ENCODE results near the gene ACTR3C. TPM values are rescaled to one million over a fixed set of nuclear protein-coding genes. Genes with fewer than 3 reads are reported as not detected.

The ACTR3C gene
- total and polyA plus RNA-seq, 2 experiments from 2014 or later: 1.5 to 3.5 TPM

- no peaks in the 10 kb centered on the region; the same call in 2 of the 3 replicates for H3K9me3 Mint-ChIP-seq
- Histone ChIP-seq H3K79me2 (replicated peaks; ENCODE audit: insufficient read depth) (peaks cover 34% of the 10 kb centered on the region), H3K4me2 (peak overlapping the region; percentile 54), H3K4me1 (ENCODE audit: insufficient read depth) (peaks cover 36% of the 10 kb centered on the region), H3F3A (replicated peaks; ENCODE audit: low read depth) (peaks cover 28% of the 10 kb centered on the region), H3K4me3 (peak overlapping the region; percentile 5; the same call in 1 of the 2 replicates), H3K27me3 (ENCODE audit: insufficient read depth) (no peaks in the 10 kb centered on the region), H4K20me1 (replicated peaks; ENCODE audit: insufficient read depth) (no peaks in the 10 kb centered on the region; the same call in 1 of the 2 replicates), H3K9me2 (ENCODE audit: insufficient read depth) (no peaks in the 10 kb centered on the region), H2AFZ (no peak overlapping the region), H3K36me3 (ENCODE audit: insufficient read depth) (peaks cover 10% of the 10 kb centered on the region), H3K27ac (ENCODE audit: low read depth) (peak overlapping the region; percentile 86)
- peaks cover 65% of the 10 kb centered on the region for H3K4me1 Mint-ChIP-seq
- ATAC-seq: no peak
- TF ChIP-seq, protein P1, sequence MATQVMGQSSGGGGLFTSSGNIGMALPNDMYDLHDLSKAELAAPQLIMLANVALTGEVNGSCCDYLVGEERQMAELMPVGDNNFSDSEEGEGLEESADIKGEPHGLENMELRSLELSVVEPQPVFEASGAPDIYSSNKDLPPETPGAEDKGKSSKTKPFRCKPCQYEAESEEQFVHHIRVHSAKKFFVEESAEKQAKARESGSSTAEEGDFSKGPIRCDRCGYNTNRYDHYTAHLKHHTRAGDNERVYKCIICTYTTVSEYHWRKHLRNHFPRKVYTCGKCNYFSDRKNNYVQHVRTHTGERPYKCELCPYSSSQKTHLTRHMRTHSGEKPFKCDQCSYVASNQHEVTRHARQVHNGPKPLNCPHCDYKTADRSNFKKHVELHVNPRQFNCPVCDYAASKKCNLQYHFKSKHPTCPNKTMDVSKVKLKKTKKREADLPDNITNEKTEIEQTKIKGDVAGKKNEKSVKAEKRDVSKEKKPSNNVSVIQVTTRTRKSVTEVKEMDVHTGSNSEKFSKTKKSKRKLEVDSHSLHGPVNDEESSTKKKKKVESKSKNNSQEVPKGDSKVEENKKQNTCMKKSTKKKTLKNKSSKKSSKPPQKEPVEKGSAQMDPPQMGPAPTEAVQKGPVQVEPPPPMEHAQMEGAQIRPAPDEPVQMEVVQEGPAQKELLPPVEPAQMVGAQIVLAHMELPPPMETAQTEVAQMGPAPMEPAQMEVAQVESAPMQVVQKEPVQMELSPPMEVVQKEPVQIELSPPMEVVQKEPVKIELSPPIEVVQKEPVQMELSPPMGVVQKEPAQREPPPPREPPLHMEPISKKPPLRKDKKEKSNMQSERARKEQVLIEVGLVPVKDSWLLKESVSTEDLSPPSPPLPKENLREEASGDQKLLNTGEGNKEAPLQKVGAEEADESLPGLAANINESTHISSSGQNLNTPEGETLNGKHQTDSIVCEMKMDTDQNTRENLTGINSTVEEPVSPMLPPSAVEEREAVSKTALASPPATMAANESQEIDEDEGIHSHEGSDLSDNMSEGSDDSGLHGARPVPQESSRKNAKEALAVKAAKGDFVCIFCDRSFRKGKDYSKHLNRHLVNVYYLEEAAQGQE (IDR thresholded peaks at IDR 0.05; ENCODE audit: unreplicated experiment): no peak
- TF ChIP-seq EZH2phosphoT487 (IDR thresholded peaks at IDR 0.05; ENCODE audit: unreplicated experiment): no peak
- TF ChIP-seq CREB1 (CRISPR knock-in tag; IDR thresholded peaks at IDR 0.05; ENCODE audit: low read depth): no peak
- no peak for TF ChIP-seq ZNF331 (CRISPR knock-in tag; IDR thresholded peaks at IDR 0.05; ENCODE audit: low read depth)
- TF ChIP-seq, protein P2, sequence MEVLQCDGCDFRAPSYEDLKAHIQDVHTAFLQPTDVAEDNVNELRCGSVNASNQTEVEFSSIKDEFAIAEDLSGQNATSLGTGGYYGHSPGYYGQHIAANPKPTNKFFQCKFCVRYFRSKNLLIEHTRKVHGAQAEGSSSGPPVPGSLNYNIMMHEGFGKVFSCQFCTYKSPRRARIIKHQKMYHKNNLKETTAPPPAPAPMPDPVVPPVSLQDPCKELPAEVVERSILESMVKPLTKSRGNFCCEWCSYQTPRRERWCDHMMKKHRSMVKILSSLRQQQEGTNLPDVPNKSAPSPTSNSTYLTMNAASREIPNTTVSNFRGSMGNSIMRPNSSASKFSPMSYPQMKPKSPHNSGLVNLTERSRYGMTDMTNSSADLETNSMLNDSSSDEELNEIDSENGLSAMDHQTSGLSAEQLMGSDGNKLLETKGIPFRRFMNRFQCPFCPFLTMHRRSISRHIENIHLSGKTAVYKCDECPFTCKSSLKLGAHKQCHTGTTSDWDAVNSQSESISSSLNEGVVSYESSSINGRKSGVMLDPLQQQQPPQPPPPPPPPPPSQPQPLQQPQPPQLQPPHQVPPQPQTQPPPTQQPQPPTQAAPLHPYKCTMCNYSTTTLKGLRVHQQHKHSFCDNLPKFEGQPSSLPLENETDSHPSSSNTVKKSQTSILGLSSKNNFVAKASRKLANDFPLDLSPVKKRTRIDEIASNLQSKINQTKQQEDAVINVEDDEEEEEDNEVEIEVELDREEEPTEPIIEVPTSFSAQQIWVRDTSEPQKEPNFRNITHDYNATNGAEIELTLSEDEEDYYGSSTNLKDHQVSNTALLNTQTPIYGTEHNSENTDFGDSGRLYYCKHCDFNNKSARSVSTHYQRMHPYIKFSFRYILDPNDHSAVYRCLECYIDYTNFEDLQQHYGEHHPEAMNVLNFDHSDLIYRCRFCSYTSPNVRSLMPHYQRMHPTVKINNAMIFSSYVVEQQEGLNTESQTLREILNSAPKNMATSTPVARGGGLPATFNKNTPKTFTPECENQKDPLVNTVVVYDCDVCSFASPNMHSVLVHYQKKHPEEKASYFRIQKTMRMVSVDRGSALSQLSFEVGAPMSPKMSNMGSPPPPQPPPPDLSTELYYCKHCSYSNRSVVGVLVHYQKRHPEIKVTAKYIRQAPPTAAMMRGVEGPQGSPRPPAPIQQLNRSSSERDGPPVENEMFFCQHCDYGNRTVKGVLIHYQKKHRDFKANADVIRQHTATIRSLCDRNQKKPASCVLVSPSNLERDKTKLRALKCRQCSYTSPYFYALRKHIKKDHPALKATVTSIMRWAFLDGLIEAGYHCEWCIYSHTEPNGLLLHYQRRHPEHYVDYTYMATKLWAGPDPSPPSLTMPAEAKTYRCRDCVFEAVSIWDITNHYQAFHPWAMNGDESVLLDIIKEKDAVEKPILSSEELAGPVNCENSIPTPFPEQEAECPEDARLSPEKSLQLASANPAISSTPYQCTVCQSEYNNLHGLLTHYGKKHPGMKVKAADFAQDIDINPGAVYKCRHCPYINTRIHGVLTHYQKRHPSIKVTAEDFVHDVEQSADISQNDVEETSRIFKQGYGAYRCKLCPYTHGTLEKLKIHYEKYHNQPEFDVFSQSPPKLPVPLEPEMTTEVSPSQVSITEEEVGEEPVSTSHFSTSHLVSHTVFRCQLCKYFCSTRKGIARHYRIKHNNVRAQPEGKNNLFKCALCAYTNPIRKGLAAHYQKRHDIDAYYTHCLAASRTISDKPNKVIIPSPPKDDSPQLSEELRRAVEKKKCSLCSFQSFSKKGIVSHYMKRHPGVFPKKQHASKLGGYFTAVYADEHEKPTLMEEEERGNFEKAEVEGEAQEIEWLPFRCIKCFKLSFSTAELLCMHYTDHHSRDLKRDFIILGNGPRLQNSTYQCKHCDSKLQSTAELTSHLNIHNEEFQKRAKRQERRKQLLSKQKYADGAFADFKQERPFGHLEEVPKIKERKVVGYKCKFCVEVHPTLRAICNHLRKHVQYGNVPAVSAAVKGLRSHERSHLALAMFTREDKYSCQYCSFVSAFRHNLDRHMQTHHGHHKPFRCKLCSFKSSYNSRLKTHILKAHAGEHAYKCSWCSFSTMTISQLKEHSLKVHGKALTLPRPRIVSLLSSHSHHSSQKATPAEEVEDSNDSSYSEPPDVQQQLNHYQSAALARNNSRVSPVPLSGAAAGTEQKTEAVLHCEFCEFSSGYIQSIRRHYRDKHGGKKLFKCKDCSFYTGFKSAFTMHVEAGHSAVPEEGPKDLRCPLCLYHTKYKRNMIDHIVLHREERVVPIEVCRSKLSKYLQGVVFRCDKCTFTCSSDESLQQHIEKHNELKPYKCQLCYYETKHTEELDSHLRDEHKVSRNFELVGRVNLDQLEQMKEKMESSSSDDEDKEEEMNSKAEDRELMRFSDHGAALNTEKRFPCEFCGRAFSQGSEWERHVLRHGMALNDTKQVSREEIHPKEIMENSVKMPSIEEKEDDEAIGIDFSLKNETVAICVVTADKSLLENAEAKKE (CRISPR knock-in tag; IDR thresholded peaks at IDR 0.05): no peak
- no peak for TF ChIP-seq STAT1 (IDR thresholded peaks at IDR 0.05; ENCODE audit: unreplicated experiment)
- no peak for TF ChIP-seq NANOG (IDR thresholded peaks at IDR 0.05; ENCODE audit: borderline replicate concordance)
- no peak for TF ChIP-seq POLR2AphosphoS5 (IDR thresholded peaks at IDR 0.05; ENCODE audit: low read depth)
- TF ChIP-seq, protein P3, sequence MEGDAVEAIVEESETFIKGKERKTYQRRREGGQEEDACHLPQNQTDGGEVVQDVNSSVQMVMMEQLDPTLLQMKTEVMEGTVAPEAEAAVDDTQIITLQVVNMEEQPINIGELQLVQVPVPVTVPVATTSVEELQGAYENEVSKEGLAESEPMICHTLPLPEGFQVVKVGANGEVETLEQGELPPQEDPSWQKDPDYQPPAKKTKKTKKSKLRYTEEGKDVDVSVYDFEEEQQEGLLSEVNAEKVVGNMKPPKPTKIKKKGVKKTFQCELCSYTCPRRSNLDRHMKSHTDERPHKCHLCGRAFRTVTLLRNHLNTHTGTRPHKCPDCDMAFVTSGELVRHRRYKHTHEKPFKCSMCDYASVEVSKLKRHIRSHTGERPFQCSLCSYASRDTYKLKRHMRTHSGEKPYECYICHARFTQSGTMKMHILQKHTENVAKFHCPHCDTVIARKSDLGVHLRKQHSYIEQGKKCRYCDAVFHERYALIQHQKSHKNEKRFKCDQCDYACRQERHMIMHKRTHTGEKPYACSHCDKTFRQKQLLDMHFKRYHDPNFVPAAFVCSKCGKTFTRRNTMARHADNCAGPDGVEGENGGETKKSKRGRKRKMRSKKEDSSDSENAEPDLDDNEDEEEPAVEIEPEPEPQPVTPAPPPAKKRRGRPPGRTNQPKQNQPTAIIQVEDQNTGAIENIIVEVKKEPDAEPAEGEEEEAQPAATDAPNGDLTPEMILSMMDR (conservative IDR thresholded peaks at IDR 0.05; ENCODE audit: low read depth in 2 of 2): no peak
- TF ChIP-seq ZNF114 (CRISPR knock-in tag; IDR thresholded peaks at IDR 0.05): no peak
- no peak for TF ChIP-seq ETS1 (IDR thresholded peaks at IDR 0.05)
- no peak for TF ChIP-seq JUNB (IDR thresholded peaks at IDR 0.05; ENCODE audit: unreplicated experiment)
- no peak for TF ChIP-seq EZH2 (IDR thresholded peaks at IDR 0.05; ENCODE audit: low read depth, unreplicated experiment)
- H3K36me3 Mint-ChIP-seq (ENCODE audit: low read depth): peaks cover 77% of the 10 kb centered on the region
- DNase-seq (ENCODE audit: low spot score): no peak
- H3K27me3 Mint-ChIP-seq (ENCODE audit: insufficient read depth, low read depth, poor library complexity): peaks cover 26% of the 10 kb centered on the region
- peak overlapping the region; percentile 47; the same call in 2 of the 3 replicates for H3K4me3 Mint-ChIP-seq
- peak overlapping the region; percentile 96 for H3K27ac Mint-ChIP-seq
Measured at GRCh38 chr7:150335774-150336112, 12.4 kb upstream of the ACTR3C start.
